GM13977 (cell line): ENCODE results near the gene ONECUT2.

Experiments
- DNase-seq: peaks from one replicate; pipeline ENCODE4 v3.0.0; 2012; ENCODE audit warnings: low spot score
- in situ Hi-C: fragments of 300-500 bp; cut with MboI; formaldehyde crosslinking; loops from one replicate; pipeline ENCODE4 v1.12.0; 2022; ENCODE audit warnings: low sequenced_read_pairs, low pct_unique_long_range_greater_than_20kb, mixed read lengths, inconsistent platforms; ENCODE audit not compliant: unreplicated experiment
- TF ChIP-seq, protein P1 (sequence below): IDR thresholded peaks from 2 replicates; pipeline ENCODE4 v1.5.1; 2012; ENCODE audit warnings: mild to moderate bottlenecking, control low read depth; ENCODE audit not compliant: insufficient read depth; ENCODE audit errors: extremely low read depth, missing control alignments

The ONECUT2 gene

DNA sequence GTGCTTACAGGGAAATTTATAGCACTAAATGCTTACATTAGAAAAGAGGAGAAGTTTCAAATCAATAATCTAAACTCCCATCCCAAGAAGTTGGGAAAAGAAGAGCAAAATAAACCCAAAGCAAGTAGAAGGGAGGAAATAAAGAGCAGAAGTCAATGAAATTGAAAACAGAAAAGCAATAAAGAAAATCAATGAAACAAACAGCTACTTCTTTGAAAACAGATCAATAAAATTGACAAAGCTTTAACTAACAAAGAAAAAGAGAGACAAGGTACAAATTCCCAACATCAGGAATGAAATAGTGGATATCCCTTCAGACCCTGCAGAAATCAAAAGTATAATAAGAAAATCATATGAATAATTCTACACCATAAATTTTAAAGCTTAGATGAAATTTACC, 25.5 kb upstream of the ONECUT2 start:
- TF ChIP-seq, protein P1, sequence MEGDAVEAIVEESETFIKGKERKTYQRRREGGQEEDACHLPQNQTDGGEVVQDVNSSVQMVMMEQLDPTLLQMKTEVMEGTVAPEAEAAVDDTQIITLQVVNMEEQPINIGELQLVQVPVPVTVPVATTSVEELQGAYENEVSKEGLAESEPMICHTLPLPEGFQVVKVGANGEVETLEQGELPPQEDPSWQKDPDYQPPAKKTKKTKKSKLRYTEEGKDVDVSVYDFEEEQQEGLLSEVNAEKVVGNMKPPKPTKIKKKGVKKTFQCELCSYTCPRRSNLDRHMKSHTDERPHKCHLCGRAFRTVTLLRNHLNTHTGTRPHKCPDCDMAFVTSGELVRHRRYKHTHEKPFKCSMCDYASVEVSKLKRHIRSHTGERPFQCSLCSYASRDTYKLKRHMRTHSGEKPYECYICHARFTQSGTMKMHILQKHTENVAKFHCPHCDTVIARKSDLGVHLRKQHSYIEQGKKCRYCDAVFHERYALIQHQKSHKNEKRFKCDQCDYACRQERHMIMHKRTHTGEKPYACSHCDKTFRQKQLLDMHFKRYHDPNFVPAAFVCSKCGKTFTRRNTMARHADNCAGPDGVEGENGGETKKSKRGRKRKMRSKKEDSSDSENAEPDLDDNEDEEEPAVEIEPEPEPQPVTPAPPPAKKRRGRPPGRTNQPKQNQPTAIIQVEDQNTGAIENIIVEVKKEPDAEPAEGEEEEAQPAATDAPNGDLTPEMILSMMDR: no peak
- DNase-seq: no peak
- in situ Hi-C loops: no loop called here

- no peak for DNase-seq
Observed at GRCh38 chr18:57410749-57411148, 24.4 kb upstream of the ONECUT2 start.

GRCh38 chr18:57416542-57416941, 18.6 kb upstream of the ONECUT2 start:
- TF ChIP-seq, protein P1: no peak
- in situ Hi-C loops: no loop called here

More at GRCh38 chr18:57410749-57411148, 24.4 kb upstream of the ONECUT2 start:
- in situ Hi-C loops: no loop called here
- TF ChIP-seq, protein P1: no peak

DNA sequence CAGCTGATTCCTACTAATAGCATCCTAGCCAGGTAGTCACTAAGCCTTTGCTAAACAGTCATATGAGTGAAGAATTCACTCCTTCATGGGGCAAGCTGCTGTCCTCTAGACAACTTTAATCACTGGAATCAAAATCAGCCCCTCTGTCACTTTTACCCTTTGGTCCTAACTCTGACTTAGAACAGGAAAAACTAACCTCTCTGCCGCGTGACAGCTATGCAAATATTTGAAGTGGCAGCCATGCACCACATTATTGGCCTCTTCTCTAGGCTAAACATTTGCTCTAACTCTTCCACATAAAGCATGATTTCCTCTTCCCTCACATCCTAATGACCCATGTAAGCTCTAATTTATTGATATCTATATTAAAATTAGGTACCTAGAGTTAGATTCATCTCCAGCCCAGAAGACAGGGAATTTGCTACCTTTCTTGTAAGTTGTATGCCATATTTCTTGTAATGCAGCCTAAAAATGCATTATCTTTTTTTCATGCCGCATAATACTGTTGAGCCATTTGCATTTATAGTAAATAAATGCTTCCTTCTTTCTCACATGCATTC, 12.8 kb upstream of the ONECUT2 start:
- DNase-seq: no peak
- TF ChIP-seq, protein P1: no peak
- in situ Hi-C loops: no loop called here

More at GRCh38 chr18:57416542-57416941, 18.6 kb upstream of the ONECUT2 start:
- DNase-seq: no peak

- TF ChIP-seq, protein P1: no peak
- in situ Hi-C loops: no loop called here
- DNase-seq: no peak
Observed at GRCh38 chr18:57423821-57424220, 11.4 kb upstream of the ONECUT2 start.

DNA sequence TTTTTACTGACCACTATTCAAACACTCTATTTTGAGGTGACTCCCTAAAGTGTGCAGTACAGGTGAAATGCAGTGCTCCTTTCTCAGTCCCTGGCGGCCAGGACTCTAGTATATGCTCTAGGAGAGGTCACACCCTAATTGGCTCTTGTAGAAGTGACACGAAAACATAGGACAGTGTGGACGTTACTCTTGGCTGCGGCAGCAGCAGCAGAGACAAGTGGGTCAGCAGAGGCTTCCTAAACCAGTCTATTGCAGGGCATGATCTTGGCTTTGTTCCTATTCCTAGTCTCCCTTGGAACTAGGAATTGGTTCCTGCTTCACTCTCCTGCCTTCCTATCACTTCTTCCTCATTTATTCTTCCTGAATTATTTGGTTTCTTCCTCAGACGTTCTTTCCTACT, 10.1 kb upstream of the ONECUT2 start:
- in situ Hi-C loops: loop anchor here (25.0 kb wide), 1 partner anchor 563 kb away; no protein-coding TSS in a partner anchor
- DNase-seq: no peak
- TF ChIP-seq, protein P1: no peak
